Lower lobe of right lung (tissue), 2 donors: ENCODE measurements around the gene LMO1. TPM values are rescaled to one million over a fixed set of nuclear protein-coding genes. Genes with fewer than 3 reads are reported as not detected.

Experiments
- ATAC-seq, 2 donors: fragments of 200-7000 bp; cut with Tn5 transposase; one replicate each; pipeline ENCODE4 v1.9.1; 2020 to 2022; ENCODE audit warnings: mild to moderate bottlenecking in 2 of 2, moderate library complexity in 2 of 2
- DNase-seq: peaks from one replicate; pipeline ENCODE4 v3.0.0-alpha.2; 2020
- H3K27ac ChIP-seq: fragments of 200-600 bp; one replicate; pipeline ENCODE4 v1.8.0; 2022
- H3K27me3 ChIP-seq: fragments of 200-600 bp; one replicate; pipeline ENCODE4 v1.8.0; 2022; ENCODE audit warnings: low read depth
- H3K36me3 ChIP-seq: fragments of 200-600 bp; one replicate; pipeline ENCODE4 v1.8.0; 2022; ENCODE audit warnings: mild to moderate bottlenecking
- H3K4me1 ChIP-seq: fragments of 200-600 bp; one replicate; pipeline ENCODE4 v1.8.0; 2022
- H3K4me3 ChIP-seq: fragments of 200-600 bp; one replicate; pipeline ENCODE4 v1.8.0; 2022; ENCODE audit warnings: mild to moderate bottlenecking
- H3K9me3 ChIP-seq: fragments of 200-600 bp; one replicate; pipeline ENCODE4 v1.8.0; 2022
- CTCF ChIP-seq: fragments of 200-600 bp; IDR thresholded peaks from one replicate; pipeline ENCODE4 v1.8.0; 2022; ENCODE audit warnings: antibody characterized with exemption, mild to moderate bottlenecking
- intact Hi-C: fragments of 100-400 bp; cut with DNase I; formaldehyde crosslinking; loops from one replicate; pipeline ENCODE4 v1.11.0; 2022
- total RNA-seq: library from RNA; stranded (reverse); fragmentation: NEBNext Ultra II Directional; extraction: Animal tissue kit (Norgen Biotek cat#: 25700); gene quantifications from one replicate; pipeline ENCODE4 v1.2.1, GENCODE V29; 2021
- donor health status: DM: no; HTN: yes; CAD: no; lungs with severe emphysema.

Gene LMO1
- total RNA-seq, 1 donor from 2014 or later: not detected

- no peak for ATAC-seq
- no peaks in the 10 kb centered on the region for H3K36me3 ChIP-seq
- H3K27ac ChIP-seq: no peak overlapping the region
- H3K9me3 ChIP-seq: no peaks in the 10 kb centered on the region
- TF ChIP-seq CTCF: no peak
- peaks cover 14% of the 10 kb centered on the region for H3K4me1 ChIP-seq
- DNase-seq: no peak
- intact Hi-C loops: no loop called here
- H3K4me3 ChIP-seq: no peak overlapping the region
- peaks cover 14% of the 10 kb centered on the region for H3K27me3 ChIP-seq
These were observed 59.1 kb downstream of the LMO1 start for GRCh38 chr11:8204596-8204995.

- Histone ChIP-seq H3K4me1 (peaks cover 14% of the 10 kb centered on the region), H3K27me3 (peaks cover 14% of the 10 kb centered on the region), H3K36me3 (no peaks in the 10 kb centered on the region), H3K9me3 (no peaks in the 10 kb centered on the region), H3K4me3 (no peak overlapping the region), H3K27ac (no peak overlapping the region)
- DNase-seq (no peak), ATAC-seq (no peak)
- intact Hi-C loops: no loop called here
- TF ChIP-seq CTCF: no peak
These were observed 59.7 kb downstream of the LMO1 start for GRCh38 chr11:8204025-8204424.

- Histone ChIP-seq H3K27ac (no peak overlapping the region), H3K9me3 (no peaks in the 10 kb centered on the region), H3K27me3 (peaks cover 14% of the 10 kb centered on the region), H3K4me1 (peaks cover 14% of the 10 kb centered on the region), H3K4me3 (no peak overlapping the region), H3K36me3 (no peaks in the 10 kb centered on the region)
- ATAC-seq (no peak), DNase-seq (no peak)
- intact Hi-C loops: no loop called here
- no peak for TF ChIP-seq CTCF
These were observed 60.3 kb downstream of the LMO1 start for GRCh38 chr11:8203414-8203715.

GRCh38 chr11:8202516-8203413 is 60.9 kb downstream of the LMO1 start:
- ATAC-seq: no peak
- Histone ChIP-seq H3K4me1 (peaks cover 14% of the 10 kb centered on the region), H3K27me3 (peaks cover 14% of the 10 kb centered on the region), H3K36me3 (no peaks in the 10 kb centered on the region), H3K9me3 (no peaks in the 10 kb centered on the region), H3K27ac (no peak overlapping the region), H3K4me3 (no peak overlapping the region)
- TF ChIP-seq CTCF: no peak
- no peak for DNase-seq
- intact Hi-C loops: no loop called here

- intact Hi-C loops: no loop called here
- no peak overlapping the region for H3K27ac ChIP-seq
- ATAC-seq (no peak), DNase-seq (no peak)
- H3K36me3 ChIP-seq: no peaks in the 10 kb centered on the region
- H3K9me3 ChIP-seq: no peaks in the 10 kb centered on the region
- H3K4me1 ChIP-seq: peaks cover 8% of the 10 kb centered on the region
- peaks cover 5% of the 10 kb centered on the region for H3K27me3 ChIP-seq
- TF ChIP-seq CTCF: no peak
- no peak overlapping the region for H3K4me3 ChIP-seq
These were observed 61.9 kb downstream of the LMO1 start for GRCh38 chr11:8201644-8202365.
